Erythroblast (primary cell): Measurements from ENCODE around the gene TRIM36.

Experiments
- GATA1 ChIP-seq: IDR thresholded peaks from 2 replicates; pipeline ENCODE4 v1.6.1; 2011; ENCODE audit warnings: low read depth, mild to moderate bottlenecking, control low read depth, low read length, moderate library complexity
- POLR2A ChIP-seq: IDR thresholded peaks from 2 replicates; pipeline ENCODE4 v1.6.1; 2011; ENCODE audit warnings: mild to moderate bottlenecking, low read length

- TF ChIP-seq POLR2A (no peak), GATA1 (no peak)
Observed at GRCh38 chr5:115126303-115126702, 43.4 kb downstream of the TRIM36 start.
